ENCODE results near the gene MTCL1.

Gene MTCL1

DNA sequence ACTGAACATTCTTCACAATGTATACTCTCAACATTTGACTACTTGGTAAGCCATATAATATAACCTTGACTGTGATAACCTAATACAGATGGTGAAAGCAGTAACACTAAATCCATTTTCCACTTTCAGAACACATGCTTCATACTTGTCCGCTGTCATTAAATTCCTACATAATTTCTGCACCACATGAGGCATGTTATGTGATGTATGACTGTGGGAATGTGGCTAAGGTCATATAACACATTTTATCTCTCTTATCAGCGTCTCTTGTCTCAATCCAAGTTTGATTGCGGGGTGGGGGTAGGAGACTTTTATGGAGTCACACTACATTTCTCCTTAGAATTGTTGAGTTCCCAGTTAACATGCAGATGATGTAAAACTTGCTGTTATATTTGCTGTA is 110.9 kb downstream of the MTCL1 start:
- peak; percentile 81 for DNase-seq

DNA sequence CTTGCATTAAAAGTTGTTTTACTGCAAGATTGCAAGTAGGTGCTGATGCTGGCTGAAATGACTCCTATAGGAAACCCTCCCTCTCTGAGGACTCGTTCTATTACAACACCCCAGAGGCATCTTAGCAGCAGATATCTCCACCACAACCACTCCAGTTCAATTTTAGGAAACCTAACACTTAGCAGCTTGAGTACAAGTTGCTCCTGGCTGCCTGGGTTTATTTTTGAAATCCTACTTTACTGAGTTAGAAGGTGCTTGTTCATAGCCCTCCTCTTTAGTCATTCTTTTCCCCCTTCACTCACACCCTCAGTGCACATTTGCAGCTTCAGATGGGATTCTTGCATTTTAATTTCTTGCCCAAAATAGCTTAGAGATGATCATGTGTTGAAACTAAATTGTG is 111.5 kb downstream of the MTCL1 start:
- peak; percentile 79 for DNase-seq

DNA sequence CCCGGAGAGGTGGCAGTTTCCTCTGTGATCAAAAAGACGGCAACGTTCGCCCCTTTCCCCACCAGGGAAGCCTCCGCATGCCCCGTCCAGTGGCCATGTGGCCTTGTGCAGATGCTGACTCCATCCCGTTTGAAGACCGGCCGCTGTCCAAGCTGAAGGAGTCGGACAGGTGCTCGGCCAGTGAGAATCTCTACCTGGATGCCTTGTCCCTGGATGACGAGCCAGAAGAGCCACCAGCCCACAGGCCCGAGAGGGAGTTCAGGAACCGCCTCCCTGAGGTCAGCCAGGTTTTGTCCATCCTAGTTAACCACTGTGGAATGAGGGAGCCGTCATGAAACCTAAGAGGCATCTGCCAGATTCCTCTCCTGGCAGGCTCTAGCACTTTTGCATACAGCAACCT is 113.6 kb downstream of the MTCL1 start:
- DNase-seq: no peak

DNA sequence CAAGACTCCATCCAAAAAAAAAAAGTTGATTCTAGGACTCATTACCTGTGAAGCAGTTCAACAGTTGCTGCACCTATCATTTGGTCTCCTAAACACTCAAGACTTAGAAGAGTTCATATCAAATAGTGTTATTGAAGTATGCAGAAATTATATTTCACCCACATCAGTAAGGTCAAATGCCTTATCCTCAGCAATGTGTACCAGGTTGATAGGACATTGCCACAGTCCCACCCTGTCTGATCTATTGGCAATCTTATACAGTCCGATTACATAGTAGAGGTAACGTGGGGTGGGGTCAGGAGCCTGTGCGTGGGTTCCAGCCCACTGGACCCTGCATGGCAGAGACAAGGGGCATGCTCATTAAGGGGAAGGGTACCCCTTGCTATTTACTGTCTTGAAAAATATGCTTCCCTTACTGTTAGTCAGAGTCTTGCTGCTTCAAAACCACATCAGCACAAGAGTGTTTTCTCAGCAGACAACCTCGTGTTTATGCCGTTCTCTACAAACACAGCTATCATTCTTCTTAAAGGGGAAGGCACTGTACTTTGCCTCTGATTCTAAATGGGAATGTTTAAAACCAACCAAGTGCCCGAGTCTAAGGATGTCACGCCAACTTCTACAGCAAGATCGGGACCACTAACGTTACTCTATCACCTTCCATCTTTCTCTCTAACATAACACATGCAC is 115.2 kb downstream of the MTCL1 start:
- DNase-seq: no peak

DNA sequence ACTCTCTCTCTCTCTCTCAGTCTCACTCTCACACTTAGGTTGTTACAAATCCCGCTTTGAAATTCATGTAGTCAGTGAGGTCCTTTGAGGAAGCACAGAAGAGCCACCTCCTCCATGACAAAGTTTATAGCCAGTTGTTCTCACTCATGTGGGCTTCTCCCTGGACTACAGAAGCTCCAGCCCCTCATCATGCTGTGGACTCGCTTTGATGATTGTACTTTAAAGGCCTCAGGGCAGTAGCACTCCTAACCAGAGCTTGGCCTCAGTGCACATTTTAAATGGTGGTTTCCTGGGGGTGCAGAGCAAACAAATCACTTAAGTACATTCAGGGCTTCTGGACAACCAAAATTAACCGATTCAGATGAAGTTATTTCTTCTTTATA is 115.7 kb downstream of the MTCL1 start:
- DNase-seq: no peak

DNA sequence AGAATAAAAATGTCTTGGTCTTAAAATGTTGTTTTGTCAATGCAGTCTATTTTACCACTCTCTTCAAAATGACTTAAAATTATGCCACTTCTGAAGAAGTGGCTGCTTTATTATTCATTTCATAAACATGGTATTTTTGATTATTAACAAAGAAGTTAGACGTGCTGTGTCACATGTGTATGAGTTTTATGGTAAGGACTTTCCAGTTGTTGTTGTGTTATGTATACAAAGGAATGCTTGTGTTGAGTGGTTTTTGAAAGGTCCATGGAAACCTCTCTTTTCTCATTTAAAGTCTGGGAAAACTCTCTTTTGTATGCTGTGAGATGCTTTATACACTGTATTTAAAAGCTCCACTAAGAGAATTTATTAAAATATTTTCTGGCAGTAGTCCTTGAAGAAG is 116.2 kb downstream of the MTCL1 start:
- DNase-seq: no peak

DNA sequence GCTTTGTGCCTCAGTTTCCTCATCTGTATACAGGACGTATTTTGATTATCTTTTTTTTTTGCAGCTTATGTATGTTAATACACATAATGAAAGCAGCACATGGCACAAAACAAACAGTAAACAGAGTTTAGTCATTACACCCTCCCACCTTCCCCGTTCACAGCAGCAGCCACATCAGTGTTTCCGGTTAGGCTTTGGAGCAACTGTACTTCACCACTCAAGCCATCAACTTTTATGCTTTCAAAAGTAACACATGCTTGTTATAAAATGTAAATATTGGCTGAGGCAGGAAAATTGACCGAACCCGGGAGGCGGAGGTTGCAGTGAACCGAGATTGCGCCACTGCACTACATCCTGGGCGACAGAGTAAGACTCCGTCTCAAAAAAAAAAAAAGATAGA is 117.3 kb downstream of the MTCL1 start:
- DNase-seq: no peak

DNA sequence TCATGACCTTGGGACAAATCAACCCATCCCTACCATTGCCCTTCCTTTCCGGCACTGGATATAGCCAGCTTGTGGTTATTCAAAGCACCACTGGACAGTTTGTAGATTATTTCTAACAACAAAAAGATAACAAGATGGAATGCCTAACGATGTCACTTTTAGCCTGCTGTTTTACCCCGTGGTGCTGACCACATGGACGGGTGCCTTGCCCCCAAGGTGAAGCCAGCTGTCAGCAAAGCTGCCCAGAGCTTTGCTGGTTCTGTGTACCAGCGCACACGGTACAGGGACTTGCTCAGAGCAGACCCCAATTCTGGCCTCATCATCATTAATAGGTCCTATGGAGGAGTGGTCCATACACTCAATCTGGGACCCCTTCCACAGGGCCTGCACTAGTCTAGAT is 118.2 kb downstream of the MTCL1 start:
- no peak for DNase-seq

DNA sequence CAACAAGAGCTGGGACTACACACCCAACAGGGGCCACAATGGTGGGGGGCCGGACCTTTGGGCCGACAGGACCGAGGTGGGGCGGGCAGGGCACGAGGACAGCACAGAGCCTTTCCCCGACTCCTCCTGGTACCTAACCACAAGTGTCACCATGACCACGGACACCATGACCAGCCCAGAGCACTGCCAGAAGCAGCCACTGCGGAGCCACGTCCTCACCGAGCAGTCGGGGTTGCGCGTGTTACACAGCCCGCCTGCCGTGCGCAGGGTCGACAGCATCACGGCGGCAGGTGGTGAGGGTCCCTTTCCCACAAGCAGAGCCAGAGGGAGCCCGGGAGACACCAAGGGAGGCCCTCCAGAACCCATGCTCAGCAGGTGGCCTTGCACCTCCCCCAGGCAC is 119.5 kb downstream of the MTCL1 start:
- no peak for DNase-seq

DNA sequence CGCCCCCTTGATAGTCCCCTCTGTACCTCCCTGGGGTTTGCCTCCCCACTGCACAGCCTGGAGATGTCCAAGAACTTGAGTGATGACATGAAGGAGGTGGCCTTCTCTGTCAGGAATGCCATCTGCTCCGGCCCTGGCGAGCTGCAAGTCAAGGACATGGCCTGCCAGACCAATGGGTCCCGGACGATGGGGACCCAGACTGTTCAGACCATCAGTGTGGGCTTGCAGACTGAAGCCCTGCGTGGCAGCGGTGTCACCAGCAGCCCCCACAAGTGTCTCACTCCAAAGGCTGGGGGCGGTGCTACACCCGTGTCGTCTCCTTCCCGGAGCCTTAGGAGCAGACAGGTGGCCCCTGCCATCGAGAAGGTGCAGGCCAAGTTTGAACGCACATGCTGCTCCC is 119.9 kb downstream of the MTCL1 start:
- DNase-seq: no peak

DNA sequence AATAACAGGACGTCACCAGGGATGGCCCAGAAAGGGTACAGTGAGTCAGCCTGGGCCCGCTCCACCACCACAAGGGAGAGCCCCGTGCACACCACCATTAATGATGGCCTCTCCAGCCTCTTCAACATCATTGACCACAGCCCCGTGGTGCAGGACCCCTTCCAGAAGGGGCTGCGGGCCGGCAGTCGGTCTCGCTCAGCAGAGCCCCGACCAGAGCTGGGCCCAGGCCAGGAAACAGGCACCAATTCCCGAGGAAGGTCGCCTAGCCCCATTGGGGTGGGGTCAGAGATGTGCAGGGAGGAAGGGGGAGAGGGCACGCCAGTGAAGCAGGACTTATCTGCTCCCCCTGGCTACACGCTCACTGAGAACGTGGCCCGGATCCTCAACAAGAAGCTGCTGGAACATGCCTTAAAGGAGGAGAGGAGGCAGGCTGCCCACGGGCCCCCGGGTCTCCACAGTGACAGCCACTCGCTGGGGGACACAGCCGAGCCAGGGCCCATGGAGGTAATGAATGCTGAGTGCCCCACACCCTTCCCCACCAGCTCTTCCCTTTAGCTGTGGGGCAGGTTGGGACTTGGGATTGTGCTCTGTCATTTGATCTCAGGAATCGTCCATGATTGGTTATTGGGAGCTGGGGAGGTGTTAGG is 120.5 kb downstream of the MTCL1 start:
- DNase-seq: no peak

DNA sequence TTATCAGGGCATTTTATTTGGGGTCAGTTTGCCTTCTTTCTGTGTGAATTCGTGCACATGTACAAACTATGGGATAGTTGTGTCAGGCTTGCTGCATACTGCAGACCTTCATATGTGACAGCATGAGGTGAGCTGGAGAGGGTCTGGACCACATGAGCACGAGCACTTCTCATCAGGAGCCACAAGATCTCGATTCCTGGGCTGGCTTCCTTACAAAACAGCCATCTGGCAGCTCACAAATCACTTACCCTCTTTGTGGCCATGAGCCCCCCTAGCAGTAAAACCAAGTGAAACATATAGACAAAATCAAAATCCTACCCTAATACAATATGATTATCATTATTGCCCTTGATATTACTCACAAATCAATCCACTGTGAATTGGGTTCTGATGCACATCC is 121.2 kb downstream of the MTCL1 start:
- DNase-seq: no peak

DNA sequence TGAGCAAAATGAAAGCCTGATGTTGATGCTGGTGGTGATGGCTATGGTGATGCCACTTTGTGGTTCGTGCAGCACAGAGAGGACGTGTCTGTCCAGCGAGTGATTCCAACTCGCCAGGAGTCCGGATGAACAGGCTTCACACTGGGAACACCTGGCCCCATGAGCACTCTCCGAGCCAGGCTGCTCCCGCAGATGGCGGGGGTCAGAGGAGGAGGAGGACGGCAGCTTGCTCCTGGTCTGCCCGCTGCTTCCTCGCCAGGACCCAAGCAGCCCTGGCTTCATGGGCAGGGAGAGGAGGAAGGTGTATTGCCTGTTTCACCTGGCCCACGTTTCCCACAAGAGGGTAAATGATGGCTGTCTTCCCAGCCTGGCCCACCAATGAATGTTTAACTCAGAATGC is 121.6 kb downstream of the MTCL1 start:
- no peak for DNase-seq

DNA sequence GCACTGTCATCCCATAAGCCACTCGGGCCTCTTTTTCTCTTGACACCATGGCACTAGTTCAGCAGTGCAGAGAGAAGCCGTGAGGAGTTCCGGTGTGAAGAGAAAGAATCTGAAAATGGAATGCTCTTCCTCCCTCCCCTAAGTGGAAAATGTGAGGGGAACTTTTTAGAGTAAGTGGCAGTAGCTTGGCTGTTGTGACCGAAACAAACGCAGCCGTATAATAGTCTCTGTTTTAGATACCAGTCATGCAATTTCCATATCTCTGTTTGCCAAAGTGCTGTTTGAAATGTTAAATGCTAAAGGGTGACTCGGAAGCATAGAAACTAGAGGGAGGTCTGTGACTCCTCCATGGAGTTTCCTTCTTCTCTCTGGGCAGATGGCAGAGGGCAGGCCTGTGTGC is 122.9 kb downstream of the MTCL1 start:
- DNase-seq: no peak

DNA sequence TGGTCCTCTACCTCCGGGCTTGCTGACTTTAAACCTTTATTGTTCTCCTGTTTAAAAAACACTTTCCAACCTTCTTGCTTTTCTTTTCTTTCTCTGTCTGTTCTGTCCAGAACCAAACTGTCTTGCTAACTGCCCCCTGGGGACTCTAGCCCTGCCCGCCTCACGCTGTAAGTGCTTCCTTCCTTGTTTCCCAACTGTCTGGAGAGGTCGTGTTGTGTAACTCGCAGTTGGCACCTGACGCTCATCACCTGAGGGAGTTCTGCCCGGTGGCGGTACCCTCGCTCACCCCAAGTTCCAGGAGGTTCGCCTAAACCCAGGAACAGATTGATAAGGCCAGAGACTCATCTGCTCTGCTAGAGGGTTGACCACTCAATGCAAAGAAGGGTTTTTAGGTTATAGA is 123.4 kb downstream of the MTCL1 start:
- DNase-seq: no peak

DNA sequence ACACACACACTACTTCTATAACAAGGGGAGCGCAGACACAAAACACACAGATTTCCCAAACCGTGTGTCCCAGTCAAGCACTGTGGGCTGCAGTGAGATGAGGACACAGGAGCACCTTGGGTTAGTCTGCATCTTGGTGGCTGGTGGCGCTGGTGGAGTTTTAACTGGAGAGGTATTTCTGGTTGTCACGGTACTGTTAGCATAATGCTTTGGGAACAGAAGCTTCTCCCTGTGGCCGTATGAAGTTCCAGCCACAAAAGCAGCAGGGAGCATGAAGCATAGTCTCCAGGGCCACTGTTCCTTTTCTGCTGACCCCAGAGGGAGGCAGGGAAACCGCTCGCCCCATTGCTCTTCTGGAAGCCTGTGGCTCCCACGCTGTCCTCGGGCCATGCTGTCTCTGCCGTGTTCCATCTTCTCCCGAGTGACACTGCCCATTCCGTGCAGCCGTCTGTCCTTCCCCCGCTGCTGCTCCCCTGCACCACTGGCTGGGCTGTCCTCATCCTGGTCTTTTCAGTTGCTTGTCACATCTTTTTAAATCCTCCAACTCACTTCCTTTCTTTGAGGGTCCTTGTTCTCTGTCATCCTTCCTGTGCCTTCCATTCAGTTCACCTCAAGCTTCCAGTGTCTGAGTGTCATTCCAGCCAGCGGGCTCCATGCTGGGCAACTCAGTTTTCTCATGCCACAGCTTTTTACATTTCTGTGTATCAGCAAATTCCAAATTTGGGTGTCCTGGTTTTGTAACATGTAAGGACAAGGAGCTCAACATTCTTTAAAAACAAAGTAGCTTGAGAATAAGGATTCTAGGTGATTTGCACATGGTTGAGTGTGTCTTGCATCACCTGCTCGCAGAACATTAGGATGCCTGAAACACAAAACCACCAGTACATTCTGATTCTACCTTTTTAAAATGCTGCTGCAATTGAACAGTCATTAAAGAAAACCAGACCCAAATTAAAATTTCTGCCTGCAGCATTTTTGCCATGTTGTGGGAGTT is 125.0 kb downstream of the MTCL1 start:
- peak; percentile 47 for DNase-seq

DNA sequence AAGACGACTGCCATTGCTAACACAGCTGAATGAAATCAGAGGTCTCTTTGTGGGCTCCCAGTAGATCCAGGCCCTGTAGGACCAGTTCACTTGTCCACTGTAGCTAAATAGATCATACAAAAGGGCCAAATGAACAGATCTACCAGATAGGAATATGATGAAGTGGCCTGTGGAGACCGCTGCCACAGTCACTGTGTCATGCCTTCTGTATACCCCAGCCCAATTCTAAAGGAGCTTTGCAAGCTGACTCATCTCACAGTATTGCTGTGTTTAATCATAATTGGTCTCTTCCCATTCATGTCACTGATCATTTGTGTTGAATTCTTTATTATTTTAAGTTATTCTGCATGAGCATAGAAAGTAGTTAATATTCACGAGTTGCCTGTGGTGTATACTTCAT is 125.8 kb downstream of the MTCL1 start:
- DNase-seq: no peak

DNA sequence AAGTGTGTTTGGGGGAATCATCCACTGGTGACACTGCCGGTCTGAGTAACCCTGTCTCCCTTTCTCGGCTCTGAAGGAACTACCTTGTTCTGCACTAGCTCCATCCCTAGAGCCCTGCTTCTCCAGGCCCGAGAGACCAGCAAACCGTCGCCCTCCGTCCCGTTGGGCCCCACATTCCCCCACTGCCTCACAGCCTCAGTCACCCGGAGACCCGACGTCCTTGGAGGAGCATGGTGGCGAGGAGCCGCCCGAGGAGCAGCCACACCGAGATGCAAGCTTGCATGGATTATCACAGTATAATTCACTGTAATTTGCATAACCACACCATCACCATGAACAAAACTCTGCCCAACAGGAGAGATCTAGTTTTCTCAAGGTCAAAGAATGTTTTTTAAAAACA is 126.2 kb downstream of the MTCL1 start:
- no peak for DNase-seq

DNA sequence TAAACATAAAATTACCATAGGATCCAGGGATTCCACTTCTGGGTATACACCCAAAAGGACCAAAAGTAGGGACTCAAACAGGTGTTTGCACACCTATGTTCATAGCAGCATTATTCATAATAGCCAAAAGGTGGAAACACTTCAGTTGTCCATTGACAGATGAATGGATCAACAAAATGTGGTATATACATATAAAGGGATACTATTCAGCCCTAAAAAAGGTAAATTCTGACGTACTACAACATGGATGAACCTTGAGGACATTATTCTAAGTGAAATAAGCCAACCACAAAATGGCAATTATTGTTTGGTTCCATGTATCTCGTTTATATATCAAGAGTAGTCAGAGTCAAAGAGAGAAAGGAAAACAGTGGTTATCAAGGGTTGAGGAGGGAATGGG is 128.1 kb downstream of the MTCL1 start:
- no peak for DNase-seq

DNA sequence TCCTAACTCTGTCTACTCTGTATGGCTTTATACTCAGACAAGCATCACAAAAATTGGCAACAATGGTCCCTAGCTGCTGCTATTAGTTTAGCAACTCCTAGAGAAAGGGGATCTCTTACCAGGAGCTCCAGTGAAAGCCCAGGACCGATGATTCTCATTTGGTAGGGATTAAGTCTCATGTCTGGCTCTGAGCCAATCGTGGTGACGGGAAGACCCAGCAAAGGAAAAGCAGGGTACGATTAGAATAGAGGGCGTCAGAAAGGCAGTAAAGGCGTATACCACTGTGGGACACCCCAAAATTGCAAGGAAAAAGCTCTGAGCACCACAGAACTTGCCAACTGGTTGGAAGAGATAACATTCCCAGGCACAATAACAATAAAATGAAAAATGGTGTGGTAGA is 129.5 kb downstream of the MTCL1 start:
- DNase-seq: no peak

DNA sequence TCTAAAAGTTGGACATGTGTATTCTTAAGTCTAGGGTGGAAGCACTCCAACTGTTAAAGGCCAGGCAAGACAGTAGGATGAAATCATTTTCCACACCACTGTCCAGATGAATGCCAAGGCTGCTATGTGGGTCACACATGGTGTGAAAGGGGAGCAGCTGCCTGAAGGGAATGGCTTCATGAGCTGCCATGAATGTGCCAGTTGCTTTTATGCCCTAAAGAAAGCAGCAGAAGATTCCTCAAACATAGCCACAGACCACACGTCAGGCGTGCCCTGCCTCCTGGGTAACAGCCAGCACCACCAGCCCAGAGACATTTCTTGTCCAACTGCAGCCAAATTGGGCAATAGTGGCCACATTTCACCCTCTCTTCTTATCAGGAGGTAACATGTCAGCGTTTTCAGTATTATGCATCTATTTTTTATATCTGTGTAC is 130.2 kb downstream of the MTCL1 start:
- no peak for DNase-seq

DNA sequence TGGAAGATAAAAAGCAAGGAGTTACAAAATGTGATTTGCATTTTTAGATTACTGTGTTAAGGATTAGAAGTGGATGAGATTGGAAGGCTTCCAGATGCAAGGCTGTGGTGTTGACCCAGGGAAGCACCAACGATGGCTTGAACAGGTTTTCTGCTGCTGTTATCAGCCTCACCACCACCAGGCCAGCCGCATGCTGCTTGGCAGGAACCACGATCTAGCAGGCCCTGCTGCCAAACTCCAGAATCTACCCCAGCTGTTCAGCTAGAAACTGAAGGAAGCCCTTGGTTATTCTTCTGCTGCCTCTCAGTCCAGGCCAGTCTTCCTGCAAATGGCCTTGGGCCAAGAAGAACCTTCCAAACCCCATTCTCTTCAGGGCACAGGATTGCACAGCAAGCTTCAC is 133.9 kb downstream of the MTCL1 start:
- no peak for DNase-seq

DNA sequence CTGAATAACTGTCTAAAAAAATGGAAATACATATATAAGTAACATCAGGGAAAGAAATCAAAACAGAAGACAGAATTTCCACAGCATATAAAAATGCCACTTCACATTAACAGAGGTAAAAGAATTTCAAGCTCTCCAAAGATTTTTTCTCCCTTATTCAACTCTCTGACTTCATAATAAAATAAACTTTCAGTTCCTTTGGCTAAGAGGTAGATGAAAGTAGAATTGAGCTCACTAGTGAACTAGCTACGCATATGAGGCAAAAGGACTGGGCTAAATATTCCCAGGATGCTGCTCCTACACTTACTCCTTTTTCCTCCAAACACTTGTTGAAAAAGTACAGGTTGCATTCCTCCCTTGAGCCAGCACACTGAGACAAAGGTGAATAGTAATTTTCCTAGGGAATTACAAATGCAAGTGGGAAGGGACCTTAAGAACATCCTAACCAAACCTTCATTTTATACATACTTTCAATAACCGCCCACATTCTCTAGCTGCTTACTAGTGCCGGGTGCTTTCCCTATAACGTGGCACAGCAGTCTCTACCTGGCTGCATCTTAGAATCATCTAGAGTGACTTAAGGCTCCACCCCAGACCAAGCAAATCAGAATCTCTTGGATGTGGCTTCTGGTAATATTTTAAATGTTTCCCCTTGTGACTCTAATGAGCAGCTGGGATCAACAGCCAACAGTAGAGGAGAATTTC is 136.6 kb downstream of the MTCL1 start:
- DNase-seq: peak; percentile 36

All from fibroblast of upper back skin (primary cell).